GM21786 (cell line): ENCODE measurements around the gene NAT8.
A peak's percentile ranks its signal among the peaks of the same experiment; 100 is the strongest.
"Not testable (repeated sequence)": the region's sequence is repeated elsewhere in the genome, so short reads cannot be mapped to it uniquely, and the experiment has no call there.

Source experiments
- ATAC-seq: cut with Tn5 transposase; IDR thresholded peaks from one replicate; pipeline ENCODE4 v1.9.1; 2021; ENCODE audit not compliant: unreplicated experiment

Gene NAT8

GRCh38 chr2:73638429-73638828, 3.8 kb downstream of the NAT8 start:
- no peak for ATAC-seq

GRCh38 chr2:73636977-73637376, 5.2 kb downstream of the NAT8 start:
- not testable (repeated sequence) for ATAC-seq

- peak; percentile 68 for ATAC-seq
These were observed 11.5 kb downstream of the NAT8 start for GRCh38 chr2:73630662-73631266.

- ATAC-seq: peak; percentile 65
These were observed 13.7 kb downstream of the NAT8 start for GRCh38 chr2:73628493-73628892.

GRCh38 chr2:73626237-73626636, 16.0 kb downstream of the NAT8 start:
- ATAC-seq: not testable (repeated sequence)

GRCh38 chr2:73624625-73625024, 17.6 kb downstream of the NAT8 start:
- not testable (repeated sequence) for ATAC-seq

GRCh38 chr2:73624036-73624435, 18.2 kb downstream of the NAT8 start:
- not testable (repeated sequence) for ATAC-seq

- not testable (repeated sequence) for ATAC-seq
These were observed 22.3 kb downstream of the NAT8 start for GRCh38 chr2:73619925-73620324.

- no peak for ATAC-seq
These were observed 27.2 kb downstream of the NAT8 start for GRCh38 chr2:73614997-73615396.

GRCh38 chr2:73614105-73614504, 28.1 kb downstream of the NAT8 start:
- ATAC-seq: no peak

- no peak for ATAC-seq
These were observed 30.4 kb downstream of the NAT8 start for GRCh38 chr2:73611867-73612266.

GRCh38 chr2:73611193-73611592, 31.0 kb downstream of the NAT8 start:
- ATAC-seq: no peak

- no peak for ATAC-seq
These were observed 32.1 kb downstream of the NAT8 start for GRCh38 chr2:73610111-73610510.

GRCh38 chr2:73604589-73604988, 37.6 kb downstream of the NAT8 start:
- not testable (repeated sequence) for ATAC-seq

- peak; percentile 66 for ATAC-seq
These were observed 39.1 kb downstream of the NAT8 start for GRCh38 chr2:73603099-73603588.

GRCh38 chr2:73601780-73602179, 40.4 kb downstream of the NAT8 start:
- ATAC-seq: no peak

GRCh38 chr2:73594251-73594650, 48.0 kb downstream of the NAT8 start:
- ATAC-seq: no peak

GRCh38 chr2:73593680-73594079, 48.5 kb downstream of the NAT8 start:
- ATAC-seq: no peak
